GM18502 (cell line): ENCODE data around the gene GLS.

Experiments
- ATAC-seq: cut with Tn5 transposase; IDR thresholded peaks from one replicate; pipeline ENCODE4 v1.9.1; 2021; ENCODE audit warnings: mild to moderate bottlenecking; ENCODE audit not compliant: unreplicated experiment, poor library complexity

The GLS gene

GRCh38 chr2:191006997-191007783, 126.6 kb downstream of the GLS start:
- ATAC-seq = no peak

GRCh38 chr2:191008286-191008685, 127.7 kb downstream of the GLS start:
- ATAC-seq = no peak

- ATAC-seq = no peak
Observed at GRCh38 chr2:191009541-191010374, 129.1 kb downstream of the GLS start.

- no peak for ATAC-seq
Observed at GRCh38 chr2:191010887-191011885, 130.6 kb downstream of the GLS start.

GRCh38 chr2:191012346-191012745, 131.7 kb downstream of the GLS start:
- ATAC-seq = no peak

- ATAC-seq = peak; percentile 8
Observed at GRCh38 chr2:191012845-191013681, 132.4 kb downstream of the GLS start.

- no peak for ATAC-seq
Observed at GRCh38 chr2:191013682-191013931, 133.0 kb downstream of the GLS start.

- ATAC-seq = peak; percentile 87
Observed at GRCh38 chr2:191013932-191014652, 133.5 kb downstream of the GLS start, which contains the start of gene STAT1. Gene STAT1 (minus strand): TSS chr2:191014171. CDS start chr2:191010003, 4,168 bp downstream.

GRCh38 chr2:191014653-191015020, 134.0 kb downstream of the GLS start:
- ATAC-seq = no peak
